Endothelial cell (in vitro differentiated cells): Measurements from ENCODE around the gene ARHGAP6. TPM values are rescaled to one million over a fixed set of nuclear protein-coding genes. Genes with fewer than 3 reads are reported as not detected.
A peak's percentile ranks its signal among the peaks of the same experiment; 100 is the strongest.

Experiments
- DNase-seq: peaks from one replicate; pipeline ENCODE4 v3.0.0; 2021; ENCODE audit warnings: low spot score
- H3K27ac Mint-ChIP-seq: one replicate; pipeline ENCODE4 v1.8.0; 2021; ENCODE audit warnings: mixed read lengths, inconsistent platforms; ENCODE audit not compliant: unreplicated experiment
- H3K27me3 Mint-ChIP-seq: one replicate; pipeline ENCODE4 v1.8.0; 2021; ENCODE audit warnings: mild to moderate bottlenecking, moderate library complexity, mixed read lengths, inconsistent platforms; ENCODE audit not compliant: unreplicated experiment
- H3K36me3 Mint-ChIP-seq: one replicate; pipeline ENCODE4 v1.8.0; 2021; ENCODE audit warnings: mild to moderate bottlenecking, low read depth, mixed read lengths, inconsistent platforms; ENCODE audit not compliant: unreplicated experiment
- H3K4me1 Mint-ChIP-seq: one replicate; pipeline ENCODE4 v1.8.0; 2021; ENCODE audit warnings: mild to moderate bottlenecking, mixed read lengths, inconsistent platforms; ENCODE audit not compliant: unreplicated experiment
- H3K4me3 Mint-ChIP-seq: one replicate; pipeline ENCODE4 v1.8.0; 2021; ENCODE audit warnings: mild to moderate bottlenecking, mixed read lengths, inconsistent platforms; ENCODE audit not compliant: unreplicated experiment
- H3K9me3 Mint-ChIP-seq: one replicate; pipeline ENCODE4 v1.8.0; 2021; ENCODE audit warnings: mixed read lengths, inconsistent platforms; ENCODE audit not compliant: unreplicated experiment
- CTCF ChIP-seq: fragments of 200-600 bp; sonication (generic); IDR thresholded peaks from one replicate; pipeline ENCODE4 v1.5.0; 2021; ENCODE audit warnings: antibody characterized with exemption; ENCODE audit not compliant: unreplicated experiment
- total RNA-seq: library from RNA; stranded (reverse); fragmentation: NEBNext Ultra II Directional; extraction: Animal tissue kit (Norgen Biotek cat#: 25700); gene quantifications from one replicate; pipeline ENCODE4 v1.2.1, GENCODE V29; 2021; ENCODE audit not compliant: unreplicated experiment

The ARHGAP6 gene
- total RNA-seq, 1 donor from 2014 or later = 4.1 TPM

GRCh38 chrX:11540532-11541377, 125.0 kb downstream of the ARHGAP6 start:
- Mint-ChIP-seq H3K9me3 (no peaks in the 10 kb centered on the region), H3K4me3 (no peak overlapping the region), H3K27ac (no peak overlapping the region), H3K27me3 (peaks cover 2% of the 10 kb centered on the region), H3K4me1 (no peaks in the 10 kb centered on the region), H3K36me3 (no peaks in the 10 kb centered on the region)
- no peak for DNase-seq
- TF ChIP-seq CTCF = no peak

GRCh38 chrX:11537141-11537540, 128.6 kb downstream of the ARHGAP6 start:
- Mint-ChIP-seq H3K27me3 (peaks cover 2% of the 10 kb centered on the region), H3K9me3 (no peaks in the 10 kb centered on the region), H3K4me3 (no peak overlapping the region), H3K27ac (no peak overlapping the region), H3K36me3 (no peaks in the 10 kb centered on the region), H3K4me1 (no peaks in the 10 kb centered on the region)
- TF ChIP-seq CTCF = no peak
- no peak for DNase-seq

- no peaks in the 10 kb centered on the region for H3K27me3 Mint-ChIP-seq
- no peak overlapping the region for H3K4me3 Mint-ChIP-seq
- no peak for TF ChIP-seq CTCF
- H3K9me3 Mint-ChIP-seq = no peaks in the 10 kb centered on the region
- H3K4me1 Mint-ChIP-seq = no peaks in the 10 kb centered on the region
- no peak overlapping the region for H3K27ac Mint-ChIP-seq
- DNase-seq = no peak
- no peaks in the 10 kb centered on the region for H3K36me3 Mint-ChIP-seq
These were observed 130.4 kb downstream of the ARHGAP6 start for GRCh38 chrX:11535156-11535919.

- no peaks in the 10 kb centered on the region for H3K4me1 Mint-ChIP-seq
- H3K27me3 Mint-ChIP-seq = no peaks in the 10 kb centered on the region
These were observed 132.5 kb downstream of the ARHGAP6 start for GRCh38 chrX:11533199-11533651.

More at GRCh38 chrX:11533199-11533651, 132.5 kb downstream of the ARHGAP6 start:
- Mint-ChIP-seq H3K27ac (no peak overlapping the region), H3K36me3 (no peaks in the 10 kb centered on the region), H3K9me3 (no peaks in the 10 kb centered on the region), H3K4me3 (no peak overlapping the region)
- peak; percentile 90 for TF ChIP-seq CTCF
- DNase-seq = no peak
